SK-N-DZ (cell line): ENCODE results near the gene ZC3H8. TPM values are rescaled to one million over a fixed set of nuclear protein-coding genes. Genes with fewer than 3 reads are reported as not detected.
"Not testable (repeated sequence)": the region's sequence is repeated elsewhere in the genome, so short reads cannot be mapped to it uniquely, and the experiment has no call there.

Experiments
- DNase-seq: peaks from one replicate; pipeline ENCODE4 v3.0.0-alpha.2; 2015; ENCODE audit warnings: low spot score
- polyA plus RNA-seq, 2 experiments: library from polyadenylated mRNA; depleted of rRNA; stranded (reverse); fragments of >200 nt; gene quantifications; 2 replicates each; pipeline ENCODE4 v1.2.3, GENCODE V29; 2014

The ZC3H8 gene
- 13.8 and 14.7 TPM in 2 replicates for polyA plus RNA-seq (2014; cell fraction: cytosol; rRNA removed)
- 19.4 and 68.7 TPM in 2 replicates for polyA plus RNA-seq (2014; cell fraction: nucleus; rRNA removed)

DNA sequence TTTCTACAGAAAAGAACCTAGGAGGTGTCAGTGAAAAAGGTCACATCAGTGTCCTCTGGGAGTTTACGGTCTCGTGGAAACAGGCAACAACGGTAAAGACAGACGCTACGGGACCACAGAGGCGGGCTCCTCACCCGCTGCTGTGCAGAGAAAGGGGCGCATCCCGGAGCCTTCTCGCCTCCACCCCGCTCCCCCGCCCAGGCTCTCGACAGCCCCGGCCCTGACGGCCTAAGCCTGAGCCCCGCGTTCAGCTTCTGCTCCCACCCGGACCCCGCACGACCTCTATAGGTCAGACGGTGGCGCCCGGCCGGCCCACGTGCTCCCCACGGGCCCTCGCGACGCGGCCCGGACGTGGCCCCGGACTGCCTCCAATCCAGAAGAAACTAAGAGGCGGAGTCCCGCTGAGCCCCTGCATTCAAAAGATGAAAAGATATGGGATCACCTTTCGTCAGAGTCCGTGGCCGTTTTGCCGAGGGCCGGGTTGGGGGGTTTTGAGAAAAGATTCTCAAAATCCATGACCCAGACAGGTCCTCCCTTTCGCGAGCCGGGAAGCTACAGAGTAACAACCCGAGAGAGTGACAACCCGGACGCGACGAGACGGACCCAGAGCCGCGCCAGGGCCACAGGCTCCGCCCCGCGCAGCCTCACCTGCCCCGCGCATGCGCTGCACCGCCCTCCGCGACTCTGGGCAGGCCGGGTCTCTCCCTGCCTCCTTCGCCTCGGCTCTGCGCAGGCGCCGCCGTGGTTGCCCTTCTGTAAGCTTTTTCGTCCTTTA, at the start of gene ZC3H8:
Gene ZC3H8, minus strand, starts transcription at position 577 of the 775 bp plus-strand sequence. Its CDS starts 61 bp downstream, at position 516.
- peak; percentile 91 for DNase-seq

DNA sequence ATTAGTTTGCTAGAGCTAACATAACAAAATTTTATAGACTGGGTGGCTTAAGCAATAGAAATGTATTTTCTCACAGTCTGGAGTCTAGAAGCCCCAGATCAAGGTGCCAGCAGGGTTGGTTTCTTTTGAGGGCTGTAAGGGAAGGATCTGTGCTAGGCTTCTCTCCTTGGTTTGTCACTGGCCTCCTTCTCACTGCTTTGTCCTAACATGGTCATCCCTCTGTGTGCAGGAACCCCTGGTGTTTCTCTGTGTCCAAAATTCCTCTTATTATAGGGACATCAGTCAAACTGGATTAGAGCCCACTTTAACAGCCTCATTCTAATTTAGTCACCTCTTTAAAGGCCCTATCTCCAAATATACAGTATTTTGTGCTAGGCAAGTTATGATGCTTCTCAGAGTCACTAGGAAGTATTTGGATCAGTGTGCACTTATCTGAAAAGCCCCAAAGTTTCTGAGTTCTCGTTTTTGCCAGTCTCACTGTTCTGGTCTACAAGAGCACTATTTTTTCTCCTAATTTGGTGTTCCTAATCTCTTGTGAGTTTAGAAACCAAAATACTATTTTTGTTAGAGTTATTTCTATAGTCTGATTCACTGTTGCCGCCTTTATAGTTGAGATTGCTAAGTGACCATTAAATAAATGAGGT, 49.6 kb upstream of the ZC3H8 start:
- DNase-seq: no peak

DNA sequence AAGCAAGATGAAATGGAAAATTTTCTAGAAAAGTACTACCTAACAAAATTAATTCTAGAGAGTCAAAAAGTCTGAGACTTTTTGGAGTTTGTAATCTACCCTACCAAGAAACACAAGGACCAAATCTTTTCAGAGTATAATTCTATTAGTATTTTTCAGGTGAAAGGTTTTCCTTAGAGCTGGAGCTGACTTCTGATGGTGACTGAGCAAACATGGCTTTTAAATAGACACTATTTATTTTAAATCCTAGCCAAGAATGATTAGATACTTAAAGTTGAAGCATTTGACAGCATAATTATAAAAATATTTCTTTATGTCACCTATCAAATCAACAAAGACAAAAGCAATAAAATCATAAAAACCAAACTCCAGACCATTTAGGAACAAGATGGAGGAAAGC, 47.1 kb upstream of the ZC3H8 start:
- DNase-seq: no peak

DNA sequence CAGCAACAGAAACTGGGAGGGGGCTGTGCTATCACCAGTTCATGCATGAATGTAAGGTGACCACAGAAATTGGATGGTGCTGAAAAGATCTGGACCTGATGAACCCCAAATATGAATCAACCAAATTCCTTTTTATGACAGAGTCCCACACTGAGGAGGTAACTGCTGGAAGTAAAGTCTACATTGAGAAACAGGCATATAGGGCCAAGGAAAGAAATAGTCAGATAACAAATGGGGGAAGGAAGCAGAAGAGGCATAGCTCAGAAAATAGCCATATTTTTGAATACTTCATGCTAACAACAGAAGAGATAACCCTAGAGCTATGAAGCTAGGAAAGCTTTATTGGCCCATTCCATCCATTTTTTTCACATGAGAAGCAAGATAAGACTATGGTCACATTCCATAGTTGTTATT, 46.3 kb upstream of the ZC3H8 start:
- DNase-seq: no peak

DNA sequence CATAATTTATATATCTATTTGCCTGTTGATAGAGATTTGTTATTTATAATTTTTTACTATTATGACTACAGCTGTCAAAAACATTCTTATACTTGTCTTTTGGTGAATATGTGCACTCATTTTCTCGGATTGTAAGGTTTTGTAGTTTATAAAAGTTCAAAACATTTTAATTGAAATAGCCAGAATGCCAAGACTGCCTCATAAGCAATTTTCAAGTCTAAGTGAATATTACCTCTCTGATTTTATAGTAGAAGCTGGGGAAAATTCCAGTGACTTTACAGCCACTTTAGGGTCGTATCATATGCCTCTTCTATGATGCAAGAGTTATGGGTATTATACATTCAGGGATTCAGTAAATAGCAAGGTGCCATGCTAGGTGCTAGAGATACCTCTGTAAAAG, 41.6 kb upstream of the ZC3H8 start:
- DNase-seq: no peak

DNA sequence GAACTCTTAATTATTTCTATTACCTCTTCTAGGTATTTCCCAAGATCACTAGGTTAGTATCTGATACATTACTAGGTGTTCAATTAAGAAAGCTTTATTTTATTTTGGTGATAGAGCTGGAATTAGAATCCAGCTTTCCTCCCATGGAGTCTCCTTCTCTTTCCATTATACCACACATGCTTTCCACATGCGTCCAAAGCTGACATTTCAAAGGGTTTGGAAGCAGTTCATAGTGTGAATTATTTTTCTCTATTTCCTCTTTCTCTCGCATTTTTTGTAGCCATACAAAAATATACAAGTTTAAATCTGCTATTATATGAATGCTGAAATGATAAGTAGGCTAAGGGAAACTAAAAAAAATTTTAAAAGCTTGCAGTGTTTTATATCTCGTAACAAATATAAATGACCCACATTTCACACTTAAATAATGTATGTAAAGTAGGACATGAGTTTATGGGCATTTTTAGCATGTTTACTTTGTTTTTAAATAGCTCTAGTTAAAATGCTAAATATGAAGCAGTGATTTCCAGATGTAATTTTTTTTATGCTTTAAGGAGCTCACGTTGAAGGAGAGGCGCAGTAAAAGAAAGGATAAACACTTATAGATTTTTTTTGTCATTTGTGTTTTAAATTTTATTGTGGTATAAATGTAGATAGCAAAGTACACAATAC, 40.7 kb upstream of the ZC3H8 start:
- DNase-seq: no peak

DNA sequence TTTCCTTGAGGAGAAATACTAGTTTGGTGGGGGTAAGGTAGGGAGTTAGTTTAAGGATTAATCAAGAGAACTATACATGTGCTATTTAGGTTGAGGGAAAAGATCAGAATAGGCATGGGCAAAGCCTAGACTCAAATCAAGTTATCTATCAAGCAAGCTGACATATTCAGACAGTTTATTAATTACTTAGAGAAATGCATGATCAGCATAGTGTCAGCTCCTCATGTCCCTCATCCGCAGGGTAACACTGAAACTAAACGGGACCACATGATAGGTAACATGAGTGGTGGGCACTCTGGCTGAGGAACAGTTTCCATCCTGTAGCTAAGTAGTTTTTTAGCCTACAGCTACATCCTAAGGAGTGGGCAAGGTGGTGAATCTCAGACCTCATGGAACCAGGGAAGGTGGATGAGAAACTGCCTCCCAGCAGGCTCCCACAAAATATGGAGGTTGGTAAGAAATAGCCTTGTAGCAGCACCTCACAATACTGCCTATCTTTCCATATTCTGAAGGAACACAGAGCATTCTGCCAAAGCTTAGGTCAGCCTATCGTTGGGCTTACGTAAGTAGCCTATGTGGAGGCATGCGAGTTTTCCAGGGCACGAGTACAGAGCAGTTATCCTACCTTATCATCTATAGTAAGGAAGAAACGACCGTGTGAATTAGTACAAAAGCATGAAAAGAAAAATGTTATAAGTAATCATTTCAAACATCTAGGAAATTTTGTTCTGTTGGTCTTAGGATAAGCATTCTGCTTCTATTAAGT, 39.0 kb upstream of the ZC3H8 start:
- no peak for DNase-seq

DNA sequence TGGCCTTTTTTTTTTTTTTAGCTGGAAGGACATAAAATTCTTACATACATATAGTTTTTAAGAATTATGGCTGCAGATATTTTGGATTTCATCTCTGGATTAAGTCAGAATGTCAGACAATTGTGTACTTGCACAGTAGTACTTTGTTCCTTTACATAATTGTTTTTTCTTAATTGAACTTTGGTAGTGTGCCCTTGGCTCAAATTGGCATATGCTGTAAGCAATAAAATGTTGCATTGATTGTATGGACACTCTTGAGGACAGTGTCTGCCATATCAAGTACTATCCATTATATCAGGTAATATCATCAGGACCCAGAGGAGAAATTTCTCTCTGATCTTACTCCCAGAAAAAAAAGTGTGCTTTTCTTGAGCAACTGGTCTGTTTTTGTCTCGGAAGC, 35.8 kb upstream of the ZC3H8 start:
- DNase-seq: no peak

DNA sequence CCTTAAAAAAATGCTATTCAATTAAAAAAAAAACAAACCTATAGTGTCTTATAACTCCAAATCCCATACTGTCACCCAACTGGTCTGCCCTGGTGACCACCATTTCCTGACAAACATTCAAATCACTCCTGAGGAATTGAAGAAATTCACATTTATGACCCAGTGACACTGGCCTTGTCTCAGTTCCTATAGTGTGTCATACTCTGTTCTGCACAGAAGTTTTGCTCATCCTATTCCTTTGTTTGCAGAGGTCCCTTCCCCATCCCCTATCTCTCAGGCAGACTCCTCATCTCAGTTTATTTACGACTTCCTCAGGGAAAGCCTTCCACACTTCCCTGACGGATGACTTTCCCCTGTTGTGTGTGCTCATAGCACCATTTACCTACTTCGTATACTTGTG, 35.2 kb upstream of the ZC3H8 start:
- DNase-seq: no peak

DNA sequence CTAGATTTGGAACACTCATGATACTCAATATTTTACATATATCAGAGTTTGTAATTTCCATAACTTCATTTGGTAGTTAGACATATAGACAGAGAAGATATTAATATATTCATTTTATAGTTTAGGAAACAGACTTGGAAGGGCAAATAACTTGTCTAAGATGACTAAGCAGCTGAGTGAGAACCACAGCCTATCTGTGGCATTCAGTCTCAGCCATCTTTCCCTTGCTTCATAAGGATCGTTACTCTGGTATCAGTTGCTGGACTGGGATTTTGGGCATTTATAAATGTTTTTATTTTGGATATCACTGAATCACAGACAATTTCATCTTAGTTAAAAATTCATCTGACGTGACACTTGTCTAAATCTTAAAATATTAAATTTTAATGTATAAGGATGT, 28.7 kb upstream of the ZC3H8 start:
- not testable (repeated sequence) for DNase-seq

DNA sequence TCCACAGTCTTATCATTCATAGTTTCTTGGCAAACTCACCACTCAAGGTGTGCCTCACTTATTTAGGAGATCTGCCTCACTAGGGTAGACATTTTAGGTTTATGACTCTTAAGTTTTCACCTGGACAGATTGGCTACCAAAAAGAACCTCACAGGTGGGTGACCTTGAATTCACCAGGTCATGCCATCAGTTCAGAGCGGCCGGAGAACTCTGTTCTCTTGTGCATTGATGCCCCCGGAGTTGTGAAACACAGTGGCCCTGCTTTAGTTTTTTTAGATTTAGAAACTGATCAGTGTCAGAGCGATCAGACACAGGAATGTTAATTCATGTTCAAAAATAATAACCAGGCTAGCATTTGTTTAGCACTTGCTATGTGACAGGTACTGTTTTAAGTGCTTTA, 27.2 kb upstream of the ZC3H8 start:
- not testable (repeated sequence) for DNase-seq

DNA sequence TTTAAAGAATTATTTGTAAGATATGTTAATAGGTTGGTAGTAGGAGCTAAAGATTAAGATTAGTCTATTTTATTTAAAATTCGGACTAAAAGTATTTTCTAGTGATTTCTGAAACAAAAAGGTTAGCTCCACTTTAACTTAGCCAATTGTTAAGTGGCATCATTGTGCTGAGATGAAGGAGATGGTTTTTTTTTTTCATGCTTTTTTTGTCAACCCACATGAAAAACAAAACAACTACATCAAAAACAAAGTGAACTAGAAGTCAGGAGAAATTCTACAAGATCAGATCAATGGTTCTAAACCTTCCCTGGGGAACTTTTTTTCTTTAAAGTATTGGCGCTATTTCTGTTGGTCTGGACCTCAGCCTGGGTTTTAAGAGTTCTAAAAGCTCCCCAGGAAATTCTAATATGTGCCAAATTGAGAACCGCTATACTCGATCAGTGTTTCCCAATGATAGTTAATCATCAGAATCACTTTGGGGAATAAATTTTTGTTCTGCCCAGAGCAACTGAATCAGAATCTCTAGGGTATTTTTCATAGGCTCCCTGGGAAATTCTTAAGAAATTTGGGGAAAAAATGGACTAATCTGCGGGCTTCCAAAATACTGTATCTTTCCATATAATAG, 22.9 kb upstream of the ZC3H8 start:
- DNase-seq: no peak

DNA sequence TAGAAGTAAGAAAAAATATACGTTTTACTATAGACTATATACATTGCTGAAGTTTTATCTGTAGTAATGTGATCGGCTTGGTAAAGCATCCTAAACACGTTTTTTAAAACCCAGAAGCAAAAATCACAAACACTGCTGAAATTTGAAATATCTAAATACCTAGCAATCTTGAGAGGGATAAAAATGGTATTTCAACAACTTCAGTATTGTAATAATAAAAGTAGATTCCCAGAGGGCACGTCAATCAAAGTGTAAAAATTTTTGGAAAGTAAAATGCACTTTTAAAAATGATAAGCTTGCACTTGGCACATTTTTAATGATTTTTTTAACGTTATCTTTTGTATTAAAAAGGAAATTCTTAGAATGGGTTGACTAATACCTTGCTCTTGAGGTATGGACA, 22.1 kb upstream of the ZC3H8 start:
- no peak for DNase-seq

DNA sequence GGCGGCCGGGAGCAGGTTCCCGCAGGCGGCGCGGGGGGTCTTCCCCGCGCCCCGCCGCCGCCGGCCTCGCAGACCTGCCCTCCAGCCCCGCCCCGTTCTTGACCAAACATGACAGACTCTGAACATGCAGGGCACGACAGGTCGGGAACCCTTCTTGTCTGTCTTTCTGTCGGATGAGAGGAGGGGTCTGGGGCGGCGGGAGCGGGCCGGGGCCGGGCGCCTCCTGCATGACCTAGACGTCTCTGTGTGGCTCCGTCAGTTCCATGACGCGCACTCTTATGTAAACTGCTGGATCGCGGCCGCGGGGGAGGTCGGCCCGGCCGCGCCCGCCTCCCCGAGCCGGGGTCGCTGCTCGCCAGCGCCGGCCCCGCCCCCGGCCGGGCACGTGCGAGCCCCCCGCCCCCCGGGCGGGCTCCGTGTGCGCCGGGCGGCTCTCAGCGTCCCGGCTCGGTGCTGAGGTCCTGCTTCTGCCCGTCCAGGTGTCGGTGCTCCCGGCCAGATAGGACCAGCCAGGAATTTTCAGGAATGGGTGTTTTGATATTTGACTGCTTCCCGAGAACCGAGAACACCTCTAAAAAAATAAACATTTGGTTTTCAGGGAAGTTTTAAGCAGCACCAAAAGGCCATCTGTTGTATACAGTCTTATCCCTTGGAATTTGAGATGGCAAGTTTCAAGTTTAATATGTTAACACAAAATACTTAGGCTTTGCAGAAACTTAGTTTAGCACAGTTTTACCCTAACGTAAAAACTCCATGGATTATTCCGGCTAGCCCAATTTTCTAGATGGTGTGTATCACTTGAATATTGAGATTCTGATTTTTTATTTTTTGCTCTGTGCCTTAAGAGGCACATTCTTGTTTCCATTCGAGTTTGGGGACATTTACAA, 21.3 kb upstream of the ZC3H8 start:
- DNase-seq: peak; percentile 79

DNA sequence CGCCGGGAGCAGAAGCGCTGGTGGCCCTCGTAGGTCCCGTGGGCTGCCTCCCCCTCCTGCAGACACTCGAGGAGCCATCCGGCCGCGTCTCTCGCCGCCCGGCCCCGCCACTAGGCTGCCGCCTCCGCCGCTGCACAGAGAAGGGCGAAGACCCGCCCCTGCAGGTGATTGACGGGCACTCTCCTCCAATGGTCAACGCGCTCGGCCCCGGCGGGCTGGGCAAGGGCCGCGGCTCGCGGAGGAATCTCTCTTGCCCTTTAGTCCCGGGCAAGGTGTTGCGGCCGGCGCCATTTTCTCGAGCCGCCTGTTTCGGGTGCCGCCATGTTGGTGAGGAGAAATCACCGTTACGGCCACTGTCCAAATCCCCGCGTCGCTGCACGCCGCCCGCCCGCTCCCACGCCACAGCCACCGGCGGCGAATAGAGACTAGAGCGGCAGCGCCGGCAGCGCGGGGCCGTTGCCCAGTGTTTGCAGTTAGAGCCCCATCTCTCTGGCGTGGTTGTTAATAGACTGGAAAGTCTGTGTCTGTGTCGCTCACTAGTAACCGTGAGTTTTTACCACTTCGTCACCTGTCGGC, 20.6 kb upstream of the ZC3H8 start, which contains the start of gene ZC3H6:
Gene ZC3H6, plus strand, starts transcription at position 287 of the 576 bp plus-strand sequence. CDS start 398 bp downstream, outside the sequence.
- DNase-seq: peak; percentile 98

DNA sequence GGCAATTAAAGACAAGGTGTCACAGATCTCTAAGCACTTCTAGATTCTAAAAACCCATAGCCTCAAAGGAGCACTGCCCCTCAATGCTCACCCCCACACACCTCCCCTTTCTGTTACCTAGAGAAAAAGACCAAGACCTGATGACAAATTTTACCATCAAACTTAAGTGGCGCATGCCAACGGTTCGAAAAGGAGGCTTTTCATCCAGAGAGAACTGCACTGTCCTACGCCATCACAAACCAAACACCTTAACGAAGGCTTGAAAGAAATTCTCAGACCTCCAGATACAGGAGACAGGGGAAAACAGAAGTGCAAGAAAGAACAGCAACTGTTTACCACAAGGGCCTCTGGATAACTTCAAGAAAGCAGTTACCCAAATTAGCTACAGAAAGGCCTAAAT, 18.5 kb upstream of the ZC3H8 start:
- DNase-seq: no peak

DNA sequence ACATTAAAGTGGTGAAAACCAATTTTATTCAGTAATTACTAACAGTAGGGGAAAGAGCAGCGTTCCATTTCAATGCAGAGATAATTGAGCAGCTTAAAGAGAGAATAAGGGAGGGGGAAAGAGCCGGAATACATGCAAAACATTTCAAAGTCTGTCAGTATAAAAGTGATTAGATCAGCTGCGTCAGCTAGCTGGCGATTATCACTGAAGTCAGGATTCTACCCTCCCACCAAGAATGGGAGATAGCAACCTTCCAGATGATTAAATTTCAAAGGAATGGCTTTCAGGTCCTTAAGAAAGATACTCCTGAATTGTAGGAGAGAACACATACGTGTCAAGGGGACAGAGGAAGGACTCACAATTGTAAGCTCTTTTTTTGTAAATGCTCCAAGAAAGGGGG, 17.8 kb upstream of the ZC3H8 start:
- DNase-seq: peak; percentile 34

DNA sequence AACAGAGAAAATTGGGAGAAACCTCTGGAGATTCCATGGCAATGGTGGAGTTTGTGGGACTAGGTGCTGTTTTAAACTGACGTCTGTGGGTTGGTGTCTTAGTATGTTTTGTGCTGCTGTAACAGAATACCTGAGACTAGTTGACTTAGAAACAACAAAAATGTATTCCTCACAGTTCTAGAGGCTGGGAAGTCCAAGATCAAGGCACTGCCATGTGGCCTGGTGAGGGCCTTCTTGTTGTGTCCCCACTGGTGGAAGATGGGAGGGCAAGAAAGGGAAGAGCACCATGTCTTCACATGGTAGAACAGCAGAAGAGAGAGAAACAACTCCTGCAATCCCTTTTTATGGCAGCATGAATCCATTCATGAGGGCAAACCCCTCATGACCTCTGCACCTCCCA, 13.7 kb upstream of the ZC3H8 start:
- DNase-seq: no peak

DNA sequence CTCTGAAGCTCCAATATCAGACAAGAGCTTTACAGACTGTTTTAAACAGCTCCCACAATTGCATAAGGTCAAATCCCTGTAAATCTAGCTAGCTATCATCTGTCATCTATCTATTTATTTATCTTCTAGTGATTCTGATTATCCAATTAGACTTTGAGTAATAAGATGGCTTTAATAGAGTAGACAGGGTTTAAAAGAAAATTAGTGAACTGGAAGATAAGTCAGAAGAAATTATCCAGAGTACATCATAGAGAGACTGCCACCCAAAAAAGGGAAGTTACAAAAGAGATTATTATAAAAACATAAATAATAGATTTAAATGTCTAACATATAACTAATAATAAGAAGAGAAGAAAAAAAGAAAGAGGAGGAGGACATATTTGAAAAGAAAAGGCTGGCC, 8.0 kb upstream of the ZC3H8 start:
- no peak for DNase-seq

DNA sequence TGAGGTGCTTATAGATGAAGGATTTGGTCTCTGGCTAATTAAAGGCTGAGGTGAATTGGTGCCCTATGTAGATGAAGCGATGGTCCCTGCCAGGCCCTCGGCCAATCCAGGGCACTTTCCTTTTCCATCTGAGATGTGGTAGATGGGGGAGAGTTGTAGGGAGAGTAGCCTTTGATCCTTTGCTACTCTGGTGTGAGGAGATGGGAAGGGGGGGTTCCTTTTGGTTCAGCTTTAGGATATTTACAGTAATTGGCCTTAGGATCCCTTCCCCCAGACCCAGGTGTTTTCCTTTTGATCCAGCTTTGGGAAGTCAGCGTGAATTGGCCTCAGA, 5.4 kb upstream of the ZC3H8 start:
- DNase-seq: no peak
